ENCODE results near the gene RNU1-2. TPM values are rescaled to one million over a fixed set of nuclear protein-coding genes. Genes with fewer than 3 reads are reported as not detected.
"Not testable (repeated sequence)": the region's sequence is repeated elsewhere in the genome, so short reads cannot be mapped to it uniquely, and the experiment has no call there.

RNU1-2 gene
- total RNA-seq, 1 experiment from 2014 or later, result 1,678 TPM

DNA sequence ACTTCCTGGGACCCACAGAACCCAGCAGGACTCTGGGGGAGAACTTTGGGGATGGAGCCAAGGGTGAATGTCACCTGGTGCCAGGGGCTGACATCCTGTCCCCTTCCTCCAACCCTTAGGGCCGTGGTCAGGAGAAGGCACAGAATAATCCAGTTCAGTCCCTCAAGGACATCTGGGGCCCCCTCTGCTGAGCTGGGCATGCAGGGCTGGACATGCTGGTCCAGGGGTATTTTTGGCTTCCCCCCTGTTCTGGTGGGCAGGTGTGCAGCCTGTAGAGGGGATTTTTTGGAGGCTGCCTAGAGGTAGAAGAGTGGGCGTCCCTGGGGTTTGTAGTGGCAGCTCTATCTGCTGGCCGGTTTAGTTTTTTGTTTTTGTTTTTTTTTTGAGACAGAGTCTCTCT lies 22.6 kb downstream of the RNU1-2 start:
- Mint-ChIP-seq H3K36me3 (ENCODE audit: insufficient read depth, unreplicated experiment) (peaks cover 8% of the 10 kb centered on the region), H3K27ac (ENCODE audit: unreplicated experiment) (no peak overlapping the region), H3K27me3 (ENCODE audit: unreplicated experiment) (no peaks in the 10 kb centered on the region), H3K9me3 (ENCODE audit: low read depth, unreplicated experiment) (no peaks in the 10 kb centered on the region), H3K4me3 (ENCODE audit: low read depth, unreplicated experiment) (no peak overlapping the region), H3K4me1 (ENCODE audit: low read depth, unreplicated experiment) (no peaks in the 10 kb centered on the region)
- TF ChIP-seq, protein P1, sequence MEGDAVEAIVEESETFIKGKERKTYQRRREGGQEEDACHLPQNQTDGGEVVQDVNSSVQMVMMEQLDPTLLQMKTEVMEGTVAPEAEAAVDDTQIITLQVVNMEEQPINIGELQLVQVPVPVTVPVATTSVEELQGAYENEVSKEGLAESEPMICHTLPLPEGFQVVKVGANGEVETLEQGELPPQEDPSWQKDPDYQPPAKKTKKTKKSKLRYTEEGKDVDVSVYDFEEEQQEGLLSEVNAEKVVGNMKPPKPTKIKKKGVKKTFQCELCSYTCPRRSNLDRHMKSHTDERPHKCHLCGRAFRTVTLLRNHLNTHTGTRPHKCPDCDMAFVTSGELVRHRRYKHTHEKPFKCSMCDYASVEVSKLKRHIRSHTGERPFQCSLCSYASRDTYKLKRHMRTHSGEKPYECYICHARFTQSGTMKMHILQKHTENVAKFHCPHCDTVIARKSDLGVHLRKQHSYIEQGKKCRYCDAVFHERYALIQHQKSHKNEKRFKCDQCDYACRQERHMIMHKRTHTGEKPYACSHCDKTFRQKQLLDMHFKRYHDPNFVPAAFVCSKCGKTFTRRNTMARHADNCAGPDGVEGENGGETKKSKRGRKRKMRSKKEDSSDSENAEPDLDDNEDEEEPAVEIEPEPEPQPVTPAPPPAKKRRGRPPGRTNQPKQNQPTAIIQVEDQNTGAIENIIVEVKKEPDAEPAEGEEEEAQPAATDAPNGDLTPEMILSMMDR (IDR thresholded peaks at IDR 0.05; ENCODE audit: unreplicated experiment), result no peak
- no peak for DNase-seq
- no TSS peak for BruUV-seq (replicated peaks)
- CTCF ChIA-PET, result no interaction called here
- intact Hi-C loops (cut with micrococcal nuclease; ENCODE audit: unreplicated experiment), result no loop called here

DNA sequence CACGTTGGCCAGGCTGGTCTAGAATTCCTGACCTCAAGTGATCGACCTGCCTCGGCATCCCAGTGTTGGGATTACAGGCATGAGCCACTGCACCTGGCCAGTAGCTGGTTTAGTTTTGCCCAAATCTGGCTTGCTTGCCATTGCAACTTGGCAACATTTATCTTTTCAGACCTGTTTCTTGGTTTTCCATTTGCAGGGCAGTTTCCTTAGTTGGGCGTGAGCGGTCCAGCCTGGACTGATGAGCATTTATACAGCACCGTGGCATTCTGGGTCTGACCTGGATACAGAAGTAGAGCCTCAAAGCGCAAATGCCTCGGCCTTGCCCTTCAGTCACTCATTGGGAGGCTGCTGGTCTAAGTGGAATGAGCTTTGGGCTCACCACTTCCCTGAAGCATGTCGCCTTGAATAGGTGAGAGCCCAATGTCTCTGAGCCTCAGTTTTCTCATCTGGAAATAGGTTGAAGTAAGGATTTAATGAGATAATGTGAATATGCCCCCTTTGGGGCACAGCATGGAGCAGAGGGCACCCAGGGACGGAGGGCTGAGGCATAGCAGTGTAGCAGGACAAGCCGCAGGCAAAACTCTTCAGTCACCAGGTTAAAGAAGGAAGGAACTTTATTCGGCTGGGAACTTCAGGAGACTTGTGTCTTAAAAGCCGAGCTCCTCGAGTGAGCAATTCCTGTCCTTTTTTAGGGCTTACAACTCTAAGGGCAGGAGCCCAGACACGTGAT lies 23.3 kb downstream of the RNU1-2 start:
- H3K36me3 Mint-ChIP-seq (ENCODE audit: insufficient read depth, unreplicated experiment); H3K27me3 Mint-ChIP-seq (ENCODE audit: unreplicated experiment); BruUV-seq (replicated peaks); CTCF ChIA-PET; H3K4me3 Mint-ChIP-seq (ENCODE audit: low read depth, unreplicated experiment); H3K27ac Mint-ChIP-seq (ENCODE audit: unreplicated experiment); intact Hi-C loops (cut with micrococcal nuclease; ENCODE audit: unreplicated experiment); H3K4me1 Mint-ChIP-seq (ENCODE audit: low read depth, unreplicated experiment); H3K9me3 Mint-ChIP-seq (ENCODE audit: low read depth, unreplicated experiment); DNase-seq: not testable (repeated sequence)

DNA sequence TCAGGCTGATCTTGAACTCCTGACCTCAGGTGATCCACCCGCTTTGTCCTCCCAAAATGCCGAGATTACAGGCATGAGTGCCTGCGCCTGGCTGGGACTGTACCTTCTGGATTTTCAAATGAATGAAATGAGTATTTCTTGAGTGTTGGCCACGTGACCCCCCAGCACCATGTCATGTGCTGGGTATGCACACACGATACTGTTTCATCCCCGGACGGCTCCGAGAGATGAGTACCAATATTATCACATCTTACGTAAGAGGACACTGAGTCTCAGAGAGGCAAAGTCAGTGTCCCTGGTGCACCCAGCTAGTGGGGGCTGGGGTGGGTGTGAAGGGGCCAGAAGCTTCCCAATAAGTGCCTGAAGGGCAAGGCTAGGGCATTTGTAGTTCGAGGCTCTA lies 25.2 kb downstream of the RNU1-2 start:
- no peaks in the 10 kb centered on the region for H3K9me3 Mint-ChIP-seq (ENCODE audit: low read depth, unreplicated experiment)
- H3K27ac Mint-ChIP-seq (ENCODE audit: unreplicated experiment), result no peak overlapping the region
- BruUV-seq (replicated peaks), result no TSS peak
- H3K27me3 Mint-ChIP-seq (ENCODE audit: unreplicated experiment), result no peaks in the 10 kb centered on the region
- TF ChIP-seq, protein P1 (IDR thresholded peaks at IDR 0.05; ENCODE audit: unreplicated experiment), result no peak
- intact Hi-C loops (cut with micrococcal nuclease; ENCODE audit: unreplicated experiment), result no loop called here
- H3K4me1 Mint-ChIP-seq (ENCODE audit: low read depth, unreplicated experiment), result no peaks in the 10 kb centered on the region
- H3K36me3 Mint-ChIP-seq (ENCODE audit: insufficient read depth, unreplicated experiment), result no peaks in the 10 kb centered on the region
- H3K4me3 Mint-ChIP-seq (ENCODE audit: low read depth, unreplicated experiment), result no peak overlapping the region
- CTCF ChIA-PET, result no interaction called here
- DNase-seq, result no peak

DNA sequence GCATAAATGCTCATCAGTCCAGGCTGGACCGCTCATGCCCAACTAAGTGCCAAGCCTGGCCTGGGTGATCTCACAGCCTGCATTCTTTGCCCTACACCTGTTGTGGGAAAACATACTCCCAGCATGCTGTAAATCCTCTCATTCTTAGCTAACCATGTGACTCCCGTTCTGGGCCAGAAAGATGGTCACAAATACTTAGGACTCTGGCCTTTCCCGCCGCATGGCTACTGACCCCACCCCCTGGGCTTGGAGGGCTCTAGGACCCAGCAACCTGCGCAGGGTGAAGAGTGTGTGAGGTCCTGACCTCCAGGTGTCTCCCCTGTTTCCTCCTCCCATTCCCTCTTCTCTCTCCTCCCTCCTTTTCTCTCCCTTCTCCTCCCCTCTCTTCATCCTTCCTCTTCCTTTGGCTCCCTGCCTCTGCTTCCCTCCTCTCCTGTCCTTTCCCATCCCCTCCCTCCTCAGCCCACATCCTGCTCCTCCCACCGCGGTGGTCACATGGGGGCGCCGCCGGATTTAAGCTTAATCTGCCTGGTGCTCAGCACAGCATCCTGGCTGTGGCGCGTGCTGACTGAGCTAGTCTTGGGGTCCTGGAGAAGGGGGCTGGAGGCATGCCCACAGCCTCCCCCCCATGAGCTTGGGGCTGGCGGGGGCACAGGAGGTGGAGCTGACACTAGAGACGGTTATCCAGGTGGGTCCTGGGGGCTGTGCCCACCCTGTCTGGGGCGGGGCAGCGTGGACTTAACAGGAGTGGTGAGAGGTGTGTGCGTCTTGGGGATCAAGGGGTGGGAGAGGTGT lies 25.8 kb downstream of the RNU1-2 start, which contains the start of gene CROCC:
CROCC (plus strand) TSS at position 541 of the 795 bp plus-strand sequence; CDS start at position 629, 88 bp downstream.
- Mint-ChIP-seq H3K4me3 (ENCODE audit: low read depth, unreplicated experiment) (no peak within 1 kb of the TSS), H3K9me3 (ENCODE audit: low read depth, unreplicated experiment) (no peaks in the 10 kb centered on the region), H3K27ac (ENCODE audit: unreplicated experiment) (no peak within 1 kb of the TSS), H3K4me1 (ENCODE audit: low read depth, unreplicated experiment) (no peaks in the 10 kb centered on the region), H3K27me3 (ENCODE audit: unreplicated experiment) (no peaks in the 10 kb centered on the region), H3K36me3 (ENCODE audit: insufficient read depth, unreplicated experiment) (no peaks in the 10 kb centered on the region)
- TF ChIP-seq, protein P1 (IDR thresholded peaks at IDR 0.05; ENCODE audit: unreplicated experiment), result no peak
- BruUV-seq (replicated peaks), result no TSS peak
- no peak for DNase-seq
- CTCF ChIA-PET, result interaction anchor here (0.7 kb wide), 1 partner anchor 39 kb away, joined by 7 read pairs; no protein-coding TSS in a partner anchor
- intact Hi-C loops (cut with micrococcal nuclease; ENCODE audit: unreplicated experiment), result no loop called here

All from Calu3 (cell line).